Measurements from ENCODE around the gene BARHL2.

DNA sequence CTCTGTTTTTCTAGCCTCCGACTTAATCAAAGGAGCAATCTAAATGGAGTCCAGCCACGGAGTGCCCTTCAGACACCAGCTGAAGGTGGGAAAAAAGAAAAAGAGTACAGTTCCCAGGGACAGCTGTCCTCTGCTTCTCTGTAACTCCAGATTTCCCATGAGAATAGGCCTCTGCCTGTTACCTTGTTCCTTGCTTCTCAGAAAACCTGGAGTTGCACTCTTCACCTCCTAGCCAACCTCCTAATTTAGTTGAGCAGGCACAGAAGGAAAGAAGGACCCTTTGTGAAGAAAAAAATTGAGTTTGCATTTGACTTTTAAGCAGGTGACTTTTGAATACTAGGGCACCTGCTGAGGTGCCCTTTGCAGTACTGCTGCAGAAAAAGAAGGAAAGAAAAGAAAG lies 8.3 kb downstream of the BARHL2 start:
- TF ChIP-seq POLR2A (IDR thresholded peaks at IDR 0.05), result no peak
- TF ChIP-seq, protein P1, sequence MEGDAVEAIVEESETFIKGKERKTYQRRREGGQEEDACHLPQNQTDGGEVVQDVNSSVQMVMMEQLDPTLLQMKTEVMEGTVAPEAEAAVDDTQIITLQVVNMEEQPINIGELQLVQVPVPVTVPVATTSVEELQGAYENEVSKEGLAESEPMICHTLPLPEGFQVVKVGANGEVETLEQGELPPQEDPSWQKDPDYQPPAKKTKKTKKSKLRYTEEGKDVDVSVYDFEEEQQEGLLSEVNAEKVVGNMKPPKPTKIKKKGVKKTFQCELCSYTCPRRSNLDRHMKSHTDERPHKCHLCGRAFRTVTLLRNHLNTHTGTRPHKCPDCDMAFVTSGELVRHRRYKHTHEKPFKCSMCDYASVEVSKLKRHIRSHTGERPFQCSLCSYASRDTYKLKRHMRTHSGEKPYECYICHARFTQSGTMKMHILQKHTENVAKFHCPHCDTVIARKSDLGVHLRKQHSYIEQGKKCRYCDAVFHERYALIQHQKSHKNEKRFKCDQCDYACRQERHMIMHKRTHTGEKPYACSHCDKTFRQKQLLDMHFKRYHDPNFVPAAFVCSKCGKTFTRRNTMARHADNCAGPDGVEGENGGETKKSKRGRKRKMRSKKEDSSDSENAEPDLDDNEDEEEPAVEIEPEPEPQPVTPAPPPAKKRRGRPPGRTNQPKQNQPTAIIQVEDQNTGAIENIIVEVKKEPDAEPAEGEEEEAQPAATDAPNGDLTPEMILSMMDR (IDR thresholded peaks at IDR 0.05), result no peak
- TF ChIP-seq EP300 (IDR thresholded peaks at IDR 0.05), result no peak
- no peak for TF ChIP-seq POLR2AphosphoS5 (IDR thresholded peaks at IDR 0.05)
